ENCODE measurements around the gene GLIS1. TPM values are rescaled to one million over a fixed set of nuclear protein-coding genes. Genes with fewer than 3 reads are reported as not detected.

GLIS1 gene
- polyA plus RNA-seq, 1 donor (not counting 4 experiments of a cell fraction or from before 2014, with no cell fraction given): not detected

DNA sequence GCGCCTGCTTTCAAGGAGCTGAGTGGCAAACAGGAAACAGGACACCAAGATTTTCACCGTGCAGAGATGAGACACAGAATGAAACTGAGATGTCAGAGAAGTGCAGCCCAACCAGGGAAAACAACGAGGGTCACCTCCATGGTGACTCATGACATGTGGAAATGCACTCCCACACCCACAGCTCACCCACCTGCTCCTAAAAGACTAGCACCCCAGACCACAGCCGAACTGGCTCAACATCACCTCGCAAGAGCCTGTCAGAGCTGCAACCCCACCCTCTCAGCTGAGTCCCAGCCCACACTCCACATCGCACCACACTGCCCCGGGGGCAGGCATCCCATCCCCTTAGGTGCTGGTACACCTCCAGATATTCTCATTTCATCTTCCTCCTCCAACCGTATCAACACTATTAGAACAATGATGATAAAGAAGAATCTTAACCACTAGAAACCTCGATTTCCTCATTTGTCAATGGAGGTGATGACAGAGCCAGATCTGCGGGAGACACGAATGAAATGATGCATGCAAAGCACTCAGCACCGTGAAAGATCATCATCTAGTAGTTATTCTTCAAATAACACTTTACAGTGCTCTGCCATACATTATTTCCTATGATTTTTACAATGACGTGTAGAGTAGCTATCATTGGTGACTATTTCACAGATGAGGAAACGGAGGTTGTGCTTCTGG lies 176.5 kb downstream of the GLIS1 start:
- DNase-seq (ENCODE audit: low read depth, low spot score): no peak
- H3K4me2 ChIP-seq (ENCODE audit: control insufficient read depth, extremely low read depth, insufficient read depth, low read depth, low read length): no peak overlapping the region
- dilution Hi-C loops (cut with MboI; ENCODE audit: extremely low pct_ligation_motif_present, low sequenced_read_pairs): no loop called here
- H3K9me1 ChIP-seq (ENCODE audit: control insufficient read depth, extremely low read depth, insufficient read depth, low read length): no peaks in the 10 kb centered on the region
- H3K36me3 ChIP-seq (ENCODE audit: control insufficient read depth in 2 of 2, extremely low read depth in 1 of 2, insufficient read depth in 2 of 2, low read length in 2 of 2): no peaks in the 10 kb centered on the region
- H3K4me3 ChIP-seq (ENCODE audit: control insufficient read depth in 2 of 3, extremely low read depth in 1 of 3, insufficient read depth in 2 of 3, low read depth in 1 of 3, low read length in 3 of 3): no peak overlapping the region
- no peaks in the 10 kb centered on the region for H3K79me2 ChIP-seq (ENCODE audit: control insufficient read depth, insufficient read depth, low read length)
- no peak overlapping the region for H3K27ac ChIP-seq (ENCODE audit: control insufficient read depth, insufficient read depth, low read length)
- H4K20me1 ChIP-seq (ENCODE audit: control insufficient read depth, extremely low read depth, insufficient read depth, low read length): no peaks in the 10 kb centered on the region
- no peak for FAIRE-seq
- H3K4me1 ChIP-seq (ENCODE audit: control insufficient read depth, extremely low read depth, insufficient read depth, low read length): no peaks in the 10 kb centered on the region
- no peak overlapping the region for H3K9ac ChIP-seq (ENCODE audit: control insufficient read depth, extremely low read depth, insufficient read depth, low read length)
- no peaks in the 10 kb centered on the region for H3K9me3 ChIP-seq (ENCODE audit: control insufficient read depth, low read depth, low read length)
- TF ChIP-seq, protein P1, sequence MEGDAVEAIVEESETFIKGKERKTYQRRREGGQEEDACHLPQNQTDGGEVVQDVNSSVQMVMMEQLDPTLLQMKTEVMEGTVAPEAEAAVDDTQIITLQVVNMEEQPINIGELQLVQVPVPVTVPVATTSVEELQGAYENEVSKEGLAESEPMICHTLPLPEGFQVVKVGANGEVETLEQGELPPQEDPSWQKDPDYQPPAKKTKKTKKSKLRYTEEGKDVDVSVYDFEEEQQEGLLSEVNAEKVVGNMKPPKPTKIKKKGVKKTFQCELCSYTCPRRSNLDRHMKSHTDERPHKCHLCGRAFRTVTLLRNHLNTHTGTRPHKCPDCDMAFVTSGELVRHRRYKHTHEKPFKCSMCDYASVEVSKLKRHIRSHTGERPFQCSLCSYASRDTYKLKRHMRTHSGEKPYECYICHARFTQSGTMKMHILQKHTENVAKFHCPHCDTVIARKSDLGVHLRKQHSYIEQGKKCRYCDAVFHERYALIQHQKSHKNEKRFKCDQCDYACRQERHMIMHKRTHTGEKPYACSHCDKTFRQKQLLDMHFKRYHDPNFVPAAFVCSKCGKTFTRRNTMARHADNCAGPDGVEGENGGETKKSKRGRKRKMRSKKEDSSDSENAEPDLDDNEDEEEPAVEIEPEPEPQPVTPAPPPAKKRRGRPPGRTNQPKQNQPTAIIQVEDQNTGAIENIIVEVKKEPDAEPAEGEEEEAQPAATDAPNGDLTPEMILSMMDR (optimal IDR thresholded peaks at IDR 0.05 in 1 of 3, IDR thresholded peaks at IDR 0.05 in 1 of 3, conservative IDR thresholded peaks at IDR 0.05 in 1 of 3; ENCODE audit: extremely low read depth in 1 of 3, insufficient read depth in 2 of 3, low read length in 3 of 3): no peak
- TF ChIP-seq EZH2 (IDR thresholded peaks at IDR 0.05; ENCODE audit: low read length): no peak
- no peaks in the 10 kb centered on the region for H3K27me3 ChIP-seq (ENCODE audit: control insufficient read depth, extremely low read depth, insufficient read depth, low read length)
- no peak overlapping the region for H2AFZ ChIP-seq (ENCODE audit: control insufficient read depth, low read length)

DNA sequence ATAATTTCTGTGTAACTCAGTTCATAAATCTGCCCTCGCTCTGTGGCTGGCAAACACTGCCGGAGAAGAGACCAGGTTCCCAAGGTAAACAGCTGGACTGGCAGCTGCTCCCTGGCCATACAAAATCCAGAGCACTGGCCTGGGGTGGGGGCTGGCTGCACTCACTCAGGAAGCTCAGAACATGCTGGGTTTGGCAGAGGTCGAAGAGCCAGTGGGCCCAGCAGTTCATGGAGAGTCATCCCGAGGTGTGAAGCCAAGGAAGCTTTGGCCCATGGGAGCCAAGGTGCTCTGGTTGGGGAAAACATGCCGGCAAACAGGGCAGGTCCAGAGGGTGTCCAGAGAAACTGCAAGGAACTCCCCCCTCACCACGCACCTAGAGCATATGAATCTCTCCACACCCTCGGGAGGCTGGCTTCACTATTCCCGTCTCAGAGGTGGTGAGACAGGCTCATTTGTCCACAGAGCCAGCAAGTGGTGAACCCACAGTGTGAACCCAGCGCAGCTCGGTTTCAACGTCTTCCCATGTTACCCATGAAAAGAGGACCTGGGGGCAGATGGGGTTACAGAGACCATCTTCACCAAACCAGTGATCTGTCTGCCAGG lies 177.4 kb downstream of the GLIS1 start:
- no peak overlapping the region for H3K4me2 ChIP-seq (ENCODE audit: control insufficient read depth, extremely low read depth, insufficient read depth, low read depth, low read length)
- no peak overlapping the region for H3K4me3 ChIP-seq (ENCODE audit: control insufficient read depth in 2 of 3, extremely low read depth in 1 of 3, insufficient read depth in 2 of 3, low read depth in 1 of 3, low read length in 3 of 3)
- H3K4me1 ChIP-seq (ENCODE audit: control insufficient read depth, extremely low read depth, insufficient read depth, low read length): no peaks in the 10 kb centered on the region
- no peak overlapping the region for H3K9ac ChIP-seq (ENCODE audit: control insufficient read depth, extremely low read depth, insufficient read depth, low read length)
- no peak overlapping the region for H2AFZ ChIP-seq (ENCODE audit: control insufficient read depth, low read length)
- no peak overlapping the region for H3K27ac ChIP-seq (ENCODE audit: control insufficient read depth, insufficient read depth, low read length)
- H3K36me3 ChIP-seq (ENCODE audit: control insufficient read depth in 2 of 2, extremely low read depth in 1 of 2, insufficient read depth in 2 of 2, low read length in 2 of 2): no peaks in the 10 kb centered on the region
- no peaks in the 10 kb centered on the region for H4K20me1 ChIP-seq (ENCODE audit: control insufficient read depth, extremely low read depth, insufficient read depth, low read length)
- H3K27me3 ChIP-seq (ENCODE audit: control insufficient read depth, extremely low read depth, insufficient read depth, low read length): no peaks in the 10 kb centered on the region
- no peaks in the 10 kb centered on the region for H3K79me2 ChIP-seq (ENCODE audit: control insufficient read depth, insufficient read depth, low read length)
- no peak for TF ChIP-seq EZH2 (IDR thresholded peaks at IDR 0.05; ENCODE audit: low read length)
- H3K9me1 ChIP-seq (ENCODE audit: control insufficient read depth, extremely low read depth, insufficient read depth, low read length): no peaks in the 10 kb centered on the region
- DNase-seq (ENCODE audit: low read depth, low spot score): no peak
- dilution Hi-C loops (cut with MboI; ENCODE audit: extremely low pct_ligation_motif_present, low sequenced_read_pairs): no loop called here
- FAIRE-seq: no peak
- H3K9me3 ChIP-seq (ENCODE audit: control insufficient read depth, low read depth, low read length): no peaks in the 10 kb centered on the region

Measured in keratinocyte (primary cell).